ENCODE data around the gene FAM118B. TPM values are rescaled to one million over a fixed set of nuclear protein-coding genes. Genes with fewer than 3 reads are reported as not detected.

The FAM118B gene
- total RNA-seq, 4 donors from 2014 or later, result 11.4 to 14.2 (median 11.6) TPM

DNA sequence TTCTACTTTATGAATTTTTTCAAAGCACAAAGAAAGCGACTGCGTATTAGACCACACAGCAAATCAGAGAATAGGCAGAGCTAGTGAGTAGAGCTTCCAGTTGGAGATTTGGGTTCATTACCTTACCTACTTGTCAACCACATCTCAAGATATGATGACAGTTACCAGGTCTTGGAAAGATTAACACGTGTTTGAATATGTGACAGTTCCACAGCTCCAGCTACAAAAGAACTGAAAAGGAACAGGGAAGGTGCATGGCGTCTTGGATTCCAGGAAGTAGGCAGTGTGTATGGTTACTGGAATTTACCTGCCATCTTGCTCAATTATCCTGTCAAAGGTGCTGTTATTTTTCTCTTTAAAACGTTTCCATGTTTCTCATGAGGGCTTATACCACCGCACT lies 76.7 kb downstream of the FAM118B start:
- no peaks in the 10 kb centered on the region for H3K9me3 ChIP-seq
- H3K27me3 ChIP-seq, result no peaks in the 10 kb centered on the region
- H3K4me1 ChIP-seq, result peaks cover 0 to 18% (median 2%) of the 10 kb centered on the region in 4 donors
- H3K4me3 ChIP-seq, result no peak overlapping the region
- H3K36me3 ChIP-seq, result peaks cover 0 to 62% (median 11%) of the 10 kb centered on the region in 3 donors
- TF ChIP-seq EP300 (IDR thresholded peaks at IDR 0.05) (no peak), POLR2A (IDR thresholded peaks at IDR 0.05) (no peak)
- TF ChIP-seq, protein P1, sequence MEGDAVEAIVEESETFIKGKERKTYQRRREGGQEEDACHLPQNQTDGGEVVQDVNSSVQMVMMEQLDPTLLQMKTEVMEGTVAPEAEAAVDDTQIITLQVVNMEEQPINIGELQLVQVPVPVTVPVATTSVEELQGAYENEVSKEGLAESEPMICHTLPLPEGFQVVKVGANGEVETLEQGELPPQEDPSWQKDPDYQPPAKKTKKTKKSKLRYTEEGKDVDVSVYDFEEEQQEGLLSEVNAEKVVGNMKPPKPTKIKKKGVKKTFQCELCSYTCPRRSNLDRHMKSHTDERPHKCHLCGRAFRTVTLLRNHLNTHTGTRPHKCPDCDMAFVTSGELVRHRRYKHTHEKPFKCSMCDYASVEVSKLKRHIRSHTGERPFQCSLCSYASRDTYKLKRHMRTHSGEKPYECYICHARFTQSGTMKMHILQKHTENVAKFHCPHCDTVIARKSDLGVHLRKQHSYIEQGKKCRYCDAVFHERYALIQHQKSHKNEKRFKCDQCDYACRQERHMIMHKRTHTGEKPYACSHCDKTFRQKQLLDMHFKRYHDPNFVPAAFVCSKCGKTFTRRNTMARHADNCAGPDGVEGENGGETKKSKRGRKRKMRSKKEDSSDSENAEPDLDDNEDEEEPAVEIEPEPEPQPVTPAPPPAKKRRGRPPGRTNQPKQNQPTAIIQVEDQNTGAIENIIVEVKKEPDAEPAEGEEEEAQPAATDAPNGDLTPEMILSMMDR (IDR thresholded peaks at IDR 0.05), result no peak
- DNase-seq (ENCODE audit: low spot score in 2 of 2), result no peak
- H3K27ac ChIP-seq, result no peak overlapping the region
- 86 to 87% methylated on average over 6 of the region's 6 CpGs for WGBS, 2 donors

DNA sequence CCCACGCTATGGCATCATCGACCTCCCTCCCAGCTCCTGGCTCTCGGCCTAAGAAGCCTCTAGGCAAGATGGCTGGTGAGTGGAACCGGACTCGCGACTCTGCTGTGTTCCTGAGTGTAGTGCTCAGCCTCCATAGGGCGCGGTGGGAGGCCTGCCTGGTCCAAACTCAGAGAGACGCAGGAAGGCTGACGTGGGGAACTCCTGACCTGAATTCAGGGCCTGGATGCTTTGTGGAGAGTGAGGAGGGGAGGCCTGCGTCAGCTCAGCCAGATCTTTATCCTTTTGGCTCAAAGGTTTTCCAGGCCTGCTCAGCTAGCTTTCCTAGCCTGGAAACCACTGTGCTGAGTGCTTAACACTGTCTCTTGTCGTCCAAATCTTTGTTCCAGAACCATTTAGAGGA lies 79.3 kb downstream of the FAM118B start:
- Histone ChIP-seq H3K4me1 (no peaks in the 10 kb centered on the region), H3K4me3 (no peak overlapping the region), H3K27me3 (no peaks in the 10 kb centered on the region), H3K36me3 (peaks cover 0 to 88% (median 15%) of the 10 kb centered on the region in 3 donors), H3K9me3 (no peaks in the 10 kb centered on the region), H3K27ac (peak overlapping the region in 2 of 4 donors; percentile 16 to 33)
- DNase-seq (ENCODE audit: low spot score in 2 of 2), result no peak
- 60 to 67% methylated on average over 11 to 12 of the region's 12 CpGs for WGBS, 2 donors
- TF ChIP-seq EP300 (IDR thresholded peaks at IDR 0.05), result no peak
- no peak for TF ChIP-seq POLR2A (IDR thresholded peaks at IDR 0.05)
- TF ChIP-seq, protein P1 (IDR thresholded peaks at IDR 0.05), result no peak

DNA sequence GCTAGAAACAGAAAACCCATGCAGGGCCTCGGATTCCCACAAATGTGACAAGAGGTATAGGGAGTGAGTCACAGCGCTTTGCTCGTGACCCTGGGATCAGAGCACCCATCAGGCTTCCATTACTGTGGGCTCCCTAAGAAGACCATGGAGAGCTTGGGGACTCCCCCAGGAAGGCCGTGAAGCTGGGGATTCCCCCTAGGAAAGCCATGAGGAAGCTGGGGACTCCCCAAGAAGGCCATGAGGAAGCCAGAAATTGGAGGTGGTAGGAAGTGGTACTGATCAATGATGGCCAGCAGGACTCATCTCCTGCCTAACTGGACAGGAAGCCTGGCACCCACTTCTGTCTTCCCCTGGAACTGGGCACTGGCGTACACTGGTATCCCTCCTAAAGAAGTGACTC lies 82.1 kb downstream of the FAM118B start:
- H3K27ac ChIP-seq, result no peak overlapping the region
- TF ChIP-seq, protein P1 (IDR thresholded peaks at IDR 0.05), result no peak
- H3K9me3 ChIP-seq, result no peaks in the 10 kb centered on the region
- DNase-seq (ENCODE audit: low spot score in 2 of 2), result no peak
- no peak overlapping the region for H3K4me3 ChIP-seq
- 72 to 77% methylated on average over 5 of the region's 5 CpGs for WGBS, 2 donors
- H3K27me3 ChIP-seq, result no peaks in the 10 kb centered on the region
- no peaks in the 10 kb centered on the region for H3K4me1 ChIP-seq
- peaks cover 0 to 88% (median 15%) of the 10 kb centered on the region in 3 donors for H3K36me3 ChIP-seq

DNA sequence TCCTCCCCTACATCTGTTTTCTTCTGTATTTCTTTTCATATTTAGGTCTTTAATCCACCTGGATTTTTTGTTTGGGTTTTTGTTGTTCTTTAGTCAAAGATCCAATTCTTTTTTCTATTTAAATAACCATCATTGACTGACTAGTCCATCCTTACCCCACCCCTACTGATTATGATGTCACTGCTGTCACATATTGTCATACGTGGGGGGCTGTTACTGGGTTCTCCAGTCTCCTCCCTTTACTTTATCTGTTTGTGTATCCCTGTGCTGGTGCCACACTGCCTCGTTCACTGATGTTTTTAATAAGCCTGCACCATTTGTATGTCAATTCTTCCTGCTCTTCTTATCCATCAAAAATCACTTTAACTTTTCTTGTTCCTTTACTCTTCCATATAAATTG lies 85.4 kb downstream of the FAM118B start:
- 60 to 71% methylated on average over 2 of the region's 2 CpGs for WGBS, 2 donors
- H3K27me3 ChIP-seq, result no peaks in the 10 kb centered on the region
- H3K27ac ChIP-seq, result no peak overlapping the region
- H3K36me3 ChIP-seq, result peaks cover 0 to 83% (median 4%) of the 10 kb centered on the region in 3 donors
- no peak for TF ChIP-seq POLR2A (IDR thresholded peaks at IDR 0.05)
- TF ChIP-seq EP300 (IDR thresholded peaks at IDR 0.05), result no peak
- TF ChIP-seq, protein P1 (IDR thresholded peaks at IDR 0.05), result no peak
- DNase-seq (ENCODE audit: low spot score in 2 of 2), result no peak
- no peak overlapping the region for H3K4me3 ChIP-seq
- H3K9me3 ChIP-seq, result no peaks in the 10 kb centered on the region
- H3K4me1 ChIP-seq, result no peaks in the 10 kb centered on the region

GRCh38 chr11:126303623-126304456 lies 92.3 kb downstream of the FAM118B start, which contains the start of gene DCPS:
Gene DCPS, plus strand, starts transcription at chr11:126304060. Its CDS starts 21 bp downstream, at chr11:126304081.
- H3K9me3 ChIP-seq, result no peaks in the 10 kb centered on the region
- TF ChIP-seq EP300 (IDR thresholded peaks at IDR 0.05) (peak; percentile 27 to 89), POLR2A (IDR thresholded peaks at IDR 0.05) (peak; percentile 20 to 73)
- TF ChIP-seq, protein P1 (IDR thresholded peaks at IDR 0.05), result no peak
- WGBS, 2 donors, result 2% methylated on average over 48 to 60 of the region's 61 CpGs
- peak; percentile 77 to 80 for DNase-seq (ENCODE audit: low spot score in 2 of 2)
- peaks cover 0 to 53% (median 13%) of the 10 kb centered on the region in 4 donors for H3K4me1 ChIP-seq
- H3K27me3 ChIP-seq, result no peaks in the 10 kb centered on the region
- H3K36me3 ChIP-seq, result peaks cover 0 to 29% (median 0%) of the 10 kb centered on the region in 3 donors
- H3K4me3 ChIP-seq, result peak within 1 kb of the TSS; percentile 65 to 89 (median 71)
- peak within 1 kb of the TSS; percentile 79 to 96 (median 91) for H3K27ac ChIP-seq

Measured in tibial nerve (tissue), 4 donors.